ENCODE data around the gene RNF157. TPM values are rescaled to one million over a fixed set of nuclear protein-coding genes. Genes with fewer than 3 reads are reported as not detected.
"Not testable (repeated sequence)": the region's sequence is repeated elsewhere in the genome, so short reads cannot be mapped to it uniquely, and the experiment has no call there.

Gene RNF157
- total RNA-seq, 5 donors from 2014 or later (not counting 1 experiment from before 2014, with no cell fraction given), result 50.7 to 66.5 (median 61.9) TPM

DNA sequence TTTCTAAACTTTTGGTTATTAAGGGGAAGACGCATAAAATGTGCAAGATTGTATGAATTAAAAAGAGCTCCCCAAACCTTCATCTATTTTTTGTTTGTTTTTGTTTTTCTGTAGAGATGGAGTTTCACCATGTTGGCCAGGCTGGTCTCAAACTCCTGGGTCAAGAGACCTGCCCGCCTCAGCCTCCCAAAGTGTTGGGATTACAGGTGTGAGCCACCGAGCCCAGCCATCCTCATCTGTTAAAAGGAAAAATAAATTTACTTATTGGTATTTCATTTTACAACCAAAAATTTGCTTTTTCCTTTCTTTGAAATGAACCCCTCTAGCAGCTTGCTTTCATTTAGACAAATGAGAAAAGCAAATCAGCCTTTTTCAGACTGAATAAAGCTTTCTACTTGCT lies 23.2 kb downstream of the RNF157 start:
- no peak for DNase-seq
- Mint-ChIP-seq H3K36me3 (peaks cover 10% of the 10 kb centered on the region), H3K4me3 (no peak overlapping the region), H3K27me3 (no peaks in the 10 kb centered on the region), H3K9me3 (no peaks in the 10 kb centered on the region), H3K27ac (peak overlapping the region in 1 of 2 donors; percentile 16), H3K4me1 (peaks cover 38 to 55% (median 50%) of the 10 kb centered on the region in 3 donors)
- no peak for ATAC-seq (replicated peaks in 1 of 4)
- H3K27me3 ChIP-seq (replicated peaks in 1 of 2; ENCODE audit: control insufficient read depth in 2 of 2, extremely low read depth in 1 of 2, insufficient read depth in 2 of 2, low read length in 1 of 2), result no peaks in the 10 kb centered on the region
- POLR2A ChIA-PET, result interaction anchor here (0.6 to 1.0 kb wide), 2 partner anchors 9 to 11 kb away, joined by 3 to 4 read pairs; no protein-coding TSS in a partner anchor
- H3K4me3 ChIP-seq (ENCODE audit: control insufficient read depth in 1 of 2, extremely low read depth in 1 of 2, low read length in 1 of 2), result no peak overlapping the region
- H3K27ac ChIP-seq (ENCODE audit: low read length), result no peak overlapping the region
- WGBS (ENCODE audit: insufficient coverage), result no CpG with 5 or more reads among the region's 3 CpGs
- CTCF ChIA-PET, result interaction anchor here (0.6 to 1.0 kb wide), 2 partner anchors 38 to 199 kb away, joined by 4 to 7 read pairs; no protein-coding TSS in a partner anchor
- no peaks in the 10 kb centered on the region for H3K9me3 ChIP-seq
- H3K4me1 ChIP-seq (ENCODE audit: control insufficient read depth in 1 of 2, extremely low read depth in 1 of 2, insufficient read depth in 2 of 2, low read length in 2 of 2), result peaks cover 0 to 7% of the 10 kb centered on the region in 2 experiments
- peaks cover 0 to 4% of the 10 kb centered on the region in 2 donors for H3K36me3 ChIP-seq (ENCODE audit: control insufficient read depth in 2 of 2, extremely low read depth in 1 of 2, insufficient read depth in 1 of 2, low read length in 1 of 2)

DNA sequence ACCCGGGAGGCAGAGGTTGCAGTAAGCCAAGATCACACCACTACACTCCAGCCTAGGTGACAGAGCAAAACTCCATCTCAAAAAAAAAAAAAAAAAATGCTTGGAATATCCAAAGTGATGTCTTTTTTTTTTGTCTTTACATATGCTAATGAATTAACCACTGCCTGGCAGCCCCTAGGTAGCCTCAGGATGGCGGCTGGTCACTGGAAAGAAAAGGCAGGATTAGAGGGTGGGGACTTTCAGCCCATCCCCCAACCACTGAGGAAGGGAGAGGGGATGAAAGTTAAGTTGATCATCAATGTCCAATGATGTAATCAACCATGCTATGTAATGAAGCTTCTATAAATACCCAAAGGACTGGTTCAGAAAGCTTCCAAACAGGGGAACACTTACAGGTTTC lies 26.8 kb downstream of the RNF157 start:
- no peak overlapping the region for H3K4me3 Mint-ChIP-seq
- Histone ChIP-seq H3K9me3 (no peaks in the 10 kb centered on the region), H3K27ac (ENCODE audit: low read length) (no peak overlapping the region), H3K36me3 (ENCODE audit: control insufficient read depth in 2 of 2, extremely low read depth in 1 of 2, insufficient read depth in 1 of 2, low read length in 1 of 2) (peaks cover 4 to 9% of the 10 kb centered on the region in 2 donors), H3K4me3 (ENCODE audit: control insufficient read depth in 1 of 2, extremely low read depth in 1 of 2, low read length in 1 of 2) (no peak overlapping the region), H3K4me1 (ENCODE audit: control insufficient read depth in 1 of 2, extremely low read depth in 1 of 2, insufficient read depth in 2 of 2, low read length in 2 of 2) (peaks cover 8 to 9% of the 10 kb centered on the region in 2 experiments), H3K27me3 (replicated peaks in 1 of 2; ENCODE audit: control insufficient read depth in 2 of 2, extremely low read depth in 1 of 2, insufficient read depth in 2 of 2, low read length in 1 of 2) (no peaks in the 10 kb centered on the region)
- ChIA-PET POLR2A (interaction anchor here in 1 of 2 donors (1.3 kb wide), 1 partner anchor 12 kb away, joined by 3 read pairs; no protein-coding TSS in a partner anchor), CTCF (interaction anchor here in 1 of 2 donors (0.7 kb wide), 1 partner anchor 1050 kb away, joined by 4 read pairs; no protein-coding TSS in a partner anchor)
- peaks cover 29% of the 10 kb centered on the region for H3K36me3 Mint-ChIP-seq
- WGBS (ENCODE audit: insufficient coverage), result no CpG with 5 or more reads among the region's 2 CpGs
- H3K9me3 Mint-ChIP-seq, result no peaks in the 10 kb centered on the region
- no peak overlapping the region for H3K27ac Mint-ChIP-seq
- ATAC-seq (replicated peaks in 1 of 4) (no peak), DNase-seq (no peak)
- H3K27me3 Mint-ChIP-seq, result no peaks in the 10 kb centered on the region
- peaks cover 45 to 62% (median 58%) of the 10 kb centered on the region in 3 donors for H3K4me1 Mint-ChIP-seq

DNA sequence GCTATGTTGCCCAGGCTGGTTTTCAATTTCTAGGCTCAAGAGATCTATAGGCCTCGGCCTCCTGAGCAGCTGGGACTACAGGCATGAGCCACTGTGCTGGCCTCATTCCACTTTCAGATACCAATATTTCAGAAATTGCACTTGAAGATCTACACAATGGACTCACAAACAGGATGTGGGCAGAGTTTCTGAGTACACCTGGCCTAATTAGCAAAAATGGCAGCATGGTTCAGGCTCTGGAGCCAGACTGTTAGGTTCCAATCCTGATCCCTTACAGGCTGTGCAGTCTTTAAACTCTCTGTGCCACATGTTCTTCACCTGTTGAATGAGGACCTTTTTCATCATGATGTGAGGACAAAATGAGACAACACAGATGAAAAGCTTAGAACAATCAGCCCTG lies 32.2 kb downstream of the RNF157 start:
- Mint-ChIP-seq H3K4me3 (peak overlapping the region in 1 of 3 donors; percentile 37), H3K27me3 (no peaks in the 10 kb centered on the region), H3K36me3 (peaks cover 35% of the 10 kb centered on the region), H3K9me3 (no peaks in the 10 kb centered on the region), H3K4me1 (peaks cover 56 to 68% (median 66%) of the 10 kb centered on the region in 3 donors), H3K27ac (peak overlapping the region; percentile 74 to 91)
- ATAC-seq (replicated peaks in 1 of 4) (peak; percentile 26 to 67 (median 54)), DNase-seq (no peak)
- ChIA-PET POLR2A (interaction anchor here in 1 of 2 donors (1.7 kb wide), 1 partner anchor 28 kb away, joined by 6 read pairs; no protein-coding TSS in a partner anchor), CTCF (interaction anchor here in 1 of 2 donors (0.6 to 1.2 kb wide), 3 partner anchors 15 to 28 kb away, joined by 3 read pairs; no protein-coding TSS in a partner anchor)
- H3K27me3 ChIP-seq (replicated peaks in 1 of 2; ENCODE audit: control insufficient read depth in 2 of 2, extremely low read depth in 1 of 2, insufficient read depth in 2 of 2, low read length in 1 of 2), result no peaks in the 10 kb centered on the region
- H3K4me3 ChIP-seq (ENCODE audit: control insufficient read depth in 1 of 2, extremely low read depth in 1 of 2, low read length in 1 of 2), result no peak overlapping the region
- H3K36me3 ChIP-seq (ENCODE audit: control insufficient read depth in 2 of 2, extremely low read depth in 1 of 2, insufficient read depth in 1 of 2, low read length in 1 of 2), result peaks cover 0 to 17% of the 10 kb centered on the region in 2 donors
- peak overlapping the region; percentile 47 for H3K27ac ChIP-seq (ENCODE audit: low read length)
- WGBS (ENCODE audit: insufficient coverage), result no CpG with 5 or more reads among the region's 1 CpG
- H3K4me1 ChIP-seq (ENCODE audit: control insufficient read depth in 1 of 2, extremely low read depth in 1 of 2, insufficient read depth in 2 of 2, low read length in 2 of 2), result peaks cover 21 to 34% of the 10 kb centered on the region in 2 experiments
- no peaks in the 10 kb centered on the region for H3K9me3 ChIP-seq

DNA sequence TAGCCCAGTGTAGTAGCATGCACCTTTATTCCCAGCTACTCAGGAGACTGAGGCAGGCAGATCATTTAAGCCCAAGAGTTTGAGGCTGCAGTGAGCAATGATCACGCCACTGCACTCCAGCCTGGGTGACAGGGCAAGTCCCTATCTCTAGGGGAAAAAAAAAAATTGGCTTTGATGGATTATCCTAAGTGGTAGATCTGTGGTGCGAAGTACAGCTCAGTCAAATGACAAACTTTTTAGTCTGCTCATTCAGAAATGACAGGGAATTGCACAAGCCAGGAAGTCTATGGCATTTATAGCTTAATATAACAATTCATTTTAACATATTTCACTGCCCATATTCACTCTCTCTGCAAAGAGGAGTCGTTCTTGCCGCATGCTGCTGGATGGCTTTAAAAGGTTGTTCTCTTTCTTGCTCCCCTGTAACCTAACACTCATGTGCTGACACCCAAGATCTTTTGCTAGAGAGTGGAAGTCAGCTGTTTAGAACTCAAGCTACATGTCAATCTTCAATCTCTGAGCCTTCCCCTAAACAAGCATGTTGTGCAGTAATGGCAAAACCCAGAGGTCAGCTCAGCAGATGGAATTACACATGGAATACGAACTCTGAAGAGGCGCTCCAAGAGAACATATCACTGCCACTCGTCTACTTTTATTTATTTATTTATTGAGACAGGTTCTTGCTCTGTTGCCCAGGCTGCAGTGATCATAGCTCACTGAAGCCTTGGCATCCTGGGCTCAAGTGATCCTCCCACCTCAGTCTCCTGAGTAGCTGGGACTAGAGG lies 32.8 kb downstream of the RNF157 start:
- Histone ChIP-seq H3K27ac (ENCODE audit: low read length) (peak overlapping the region; percentile 47), H3K4me3 (ENCODE audit: control insufficient read depth in 1 of 2, extremely low read depth in 1 of 2, low read length in 1 of 2) (no peak overlapping the region), H3K36me3 (ENCODE audit: control insufficient read depth in 2 of 2, extremely low read depth in 1 of 2, insufficient read depth in 1 of 2, low read length in 1 of 2) (peaks cover 0 to 19% of the 10 kb centered on the region in 2 donors), H3K27me3 (replicated peaks in 1 of 2; ENCODE audit: control insufficient read depth in 2 of 2, extremely low read depth in 1 of 2, insufficient read depth in 2 of 2, low read length in 1 of 2) (no peaks in the 10 kb centered on the region), H3K9me3 (no peaks in the 10 kb centered on the region), H3K4me1 (ENCODE audit: control insufficient read depth in 1 of 2, extremely low read depth in 1 of 2, insufficient read depth in 2 of 2, low read length in 2 of 2) (peaks cover 16 to 34% of the 10 kb centered on the region in 2 experiments)
- Mint-ChIP-seq H3K4me3 (peak overlapping the region in 2 of 3 donors; percentile 34 to 37), H3K27ac (peak overlapping the region; percentile 74 to 91), H3K9me3 (no peaks in the 10 kb centered on the region), H3K27me3 (no peaks in the 10 kb centered on the region), H3K36me3 (peaks cover 37% of the 10 kb centered on the region), H3K4me1 (peaks cover 55 to 64% (median 61%) of the 10 kb centered on the region in 3 donors)
- ATAC-seq (replicated peaks in 1 of 4), result peak in 1 of 4 experiments; percentile 14
- ChIA-PET POLR2A (interaction anchor here in 1 of 2 donors (1.7 kb wide), 1 partner anchor 27 kb away, joined by 6 read pairs; no protein-coding TSS in a partner anchor), CTCF (interaction anchor here in 1 of 2 donors (0.6 to 1.2 kb wide), 3 partner anchors 20 to 27 kb away, joined by 3 to 8 read pairs (median 3); no protein-coding TSS in a partner anchor)
- DNase-seq, result no peak
- WGBS (ENCODE audit: insufficient coverage), result 100% methylated on average over 1 of the region's 7 CpGs

DNA sequence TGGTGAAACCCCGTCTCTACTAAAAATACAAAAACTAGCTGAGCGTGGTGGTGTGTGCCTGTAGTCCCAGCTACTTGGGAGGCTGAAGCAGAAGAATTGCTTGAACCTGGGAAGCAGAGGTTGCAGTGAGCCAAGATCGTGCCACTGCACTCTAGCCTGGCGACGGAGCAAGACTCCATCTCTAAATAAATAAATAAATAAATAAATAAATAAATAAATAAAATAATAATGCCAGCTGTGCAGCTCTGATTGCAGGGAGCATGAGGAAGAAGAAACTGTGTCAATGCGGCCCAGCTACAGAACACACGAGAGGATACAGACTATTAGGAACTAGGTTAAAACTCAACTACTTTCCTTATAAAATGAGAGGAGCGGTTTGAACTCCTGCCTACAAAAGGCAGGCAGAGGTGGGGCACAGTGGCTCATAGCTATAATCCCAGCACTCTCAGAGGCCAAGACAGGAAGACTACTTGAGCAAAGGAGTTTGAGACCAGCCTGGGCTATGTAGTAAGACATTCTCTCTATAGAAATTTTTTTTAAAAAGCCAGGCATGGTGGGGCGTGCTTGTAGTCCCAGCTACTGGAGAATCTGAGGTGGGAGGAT lies 34.6 kb downstream of the RNF157 start:
- Mint-ChIP-seq H3K36me3 (peaks cover 28% of the 10 kb centered on the region), H3K27ac (peak overlapping the region; percentile 72 to 73), H3K4me1 (peaks cover 58 to 64% (median 61%) of the 10 kb centered on the region in 3 donors)
- H3K4me3 ChIP-seq (ENCODE audit: control insufficient read depth in 1 of 2, extremely low read depth in 1 of 2, low read length in 1 of 2); DNase-seq; H3K27me3 ChIP-seq (replicated peaks in 1 of 2; ENCODE audit: control insufficient read depth in 2 of 2, extremely low read depth in 1 of 2, insufficient read depth in 2 of 2, low read length in 1 of 2); H3K4me3 Mint-ChIP-seq; H3K9me3 Mint-ChIP-seq; H3K27me3 Mint-ChIP-seq; ATAC-seq (replicated peaks in 1 of 4); H3K36me3 ChIP-seq (ENCODE audit: control insufficient read depth in 2 of 2, extremely low read depth in 1 of 2, insufficient read depth in 1 of 2, low read length in 1 of 2); H3K9me3 ChIP-seq; CTCF ChIA-PET: not testable (repeated sequence)
- peaks cover 14 to 39% of the 10 kb centered on the region in 2 experiments for H3K4me1 ChIP-seq (ENCODE audit: control insufficient read depth in 1 of 2, extremely low read depth in 1 of 2, insufficient read depth in 2 of 2, low read length in 2 of 2)
- H3K27ac ChIP-seq (ENCODE audit: low read length), result peak overlapping the region; percentile 7
- POLR2A ChIA-PET, result interaction anchor here (0.5 to 0.8 kb wide), 3 partner anchors 11 to 66 kb away, joined by 3 to 9 read pairs (median 4); no protein-coding TSS in a partner anchor
- no CpG with 5 or more reads among the region's 9 CpGs for WGBS (ENCODE audit: insufficient coverage)

DNA sequence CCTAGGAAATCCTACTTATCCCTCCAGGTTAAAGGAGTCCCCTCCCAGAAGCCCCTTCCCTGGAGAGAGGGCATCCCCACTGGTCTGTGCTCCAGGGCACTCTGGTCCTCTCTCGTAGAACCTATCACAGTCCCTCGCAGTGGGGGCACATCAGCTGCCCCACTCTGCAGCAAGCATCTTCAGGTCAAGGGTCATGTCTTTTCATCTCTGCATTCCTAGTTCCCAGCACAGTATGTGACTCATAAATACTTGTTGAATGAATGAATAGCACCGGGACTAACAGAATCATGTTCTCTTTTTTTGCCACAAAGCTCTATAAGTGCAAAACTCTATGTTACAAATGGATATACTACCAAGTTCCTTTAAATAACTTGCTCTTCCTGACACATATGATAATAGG lies 36.0 kb downstream of the RNF157 start:
- DNase-seq (no peak), ATAC-seq (replicated peaks in 1 of 4) (no peak)
- Mint-ChIP-seq H3K36me3 (peaks cover 26% of the 10 kb centered on the region), H3K9me3 (no peaks in the 10 kb centered on the region), H3K27ac (peak overlapping the region; percentile 25 to 84), H3K27me3 (no peaks in the 10 kb centered on the region), H3K4me3 (no peak overlapping the region), H3K4me1 (peaks cover 67 to 75% (median 72%) of the 10 kb centered on the region in 3 donors)
- no peak overlapping the region for H3K4me3 ChIP-seq (ENCODE audit: control insufficient read depth in 1 of 2, extremely low read depth in 1 of 2, low read length in 1 of 2)
- ChIA-PET CTCF (interaction anchor here in 1 of 2 donors (1.1 kb wide), 1 partner anchor 24 kb away, joined by 3 read pairs; no protein-coding TSS in a partner anchor), POLR2A (interaction anchor here in 1 of 2 donors (0.7 kb wide), 2 partner anchors 11 to 59 kb away, joined by 3 to 7 read pairs; no protein-coding TSS in a partner anchor)
- no peak overlapping the region for H3K27ac ChIP-seq (ENCODE audit: low read length)
- no CpG with 5 or more reads among the region's 3 CpGs for WGBS (ENCODE audit: insufficient coverage)
- H3K9me3 ChIP-seq, result no peaks in the 10 kb centered on the region
- peaks cover 18 to 53% of the 10 kb centered on the region in 2 experiments for H3K4me1 ChIP-seq (ENCODE audit: control insufficient read depth in 1 of 2, extremely low read depth in 1 of 2, insufficient read depth in 2 of 2, low read length in 2 of 2)
- H3K27me3 ChIP-seq (replicated peaks in 1 of 2; ENCODE audit: control insufficient read depth in 2 of 2, extremely low read depth in 1 of 2, insufficient read depth in 2 of 2, low read length in 1 of 2), result no peaks in the 10 kb centered on the region
- peaks cover 0 to 9% of the 10 kb centered on the region in 2 donors for H3K36me3 ChIP-seq (ENCODE audit: control insufficient read depth in 2 of 2, extremely low read depth in 1 of 2, insufficient read depth in 1 of 2, low read length in 1 of 2)
